ENCODE measurements around the gene HDAC4.

Gene HDAC4

GRCh38 chr2:239068411-239068810, 332.4 kb downstream of the HDAC4 start:
- no peak for DNase-seq

GRCh38 chr2:239067196-239067865, 333.5 kb downstream of the HDAC4 start:
- no peak for DNase-seq

GRCh38 chr2:239066597-239066996, 334.2 kb downstream of the HDAC4 start:
- no peak for DNase-seq

- no peak for DNase-seq
Observed at GRCh38 chr2:239065962-239066361, 334.9 kb downstream of the HDAC4 start.

GRCh38 chr2:239065537-239065936, 335.3 kb downstream of the HDAC4 start:
- no peak for DNase-seq

- DNase-seq = no peak
Observed at GRCh38 chr2:239064891-239065290, 335.9 kb downstream of the HDAC4 start.

GRCh38 chr2:239064253-239064652, 336.6 kb downstream of the HDAC4 start:
- DNase-seq = no peak

GRCh38 chr2:239062743-239063142, 338.1 kb downstream of the HDAC4 start:
- DNase-seq = no peak

GRCh38 chr2:239061824-239062570, 338.8 kb downstream of the HDAC4 start:
- no peak for DNase-seq

GRCh38 chr2:239061121-239061666, 339.6 kb downstream of the HDAC4 start:
- no peak for DNase-seq

GRCh38 chr2:239060676-239061075, 340.1 kb downstream of the HDAC4 start:
- no peak for DNase-seq

- no peak for DNase-seq
Observed at GRCh38 chr2:239059854-239060253, 341.0 kb downstream of the HDAC4 start.

- no peak for DNase-seq
Observed at GRCh38 chr2:239058766-239059165, 342.1 kb downstream of the HDAC4 start.

- DNase-seq = no peak
Observed at GRCh38 chr2:239057533-239057932, 343.3 kb downstream of the HDAC4 start.

- DNase-seq = no peak
Observed at GRCh38 chr2:239056611-239057010, 344.2 kb downstream of the HDAC4 start.

- DNase-seq = no peak
Observed at GRCh38 chr2:239055756-239056493, 344.9 kb downstream of the HDAC4 start.

- no peak for DNase-seq
Observed at GRCh38 chr2:239054921-239055320, 345.9 kb downstream of the HDAC4 start.

GRCh38 chr2:239053801-239054503, 346.9 kb downstream of the HDAC4 start:
- no peak for DNase-seq

- no peak for DNase-seq
Observed at GRCh38 chr2:239052798-239053665, 347.8 kb downstream of the HDAC4 start.

- no peak for DNase-seq
Observed at GRCh38 chr2:239051891-239052445, 348.9 kb downstream of the HDAC4 start.

- DNase-seq = no peak
Observed at GRCh38 chr2:239050252-239050649, 350.6 kb downstream of the HDAC4 start.
